GM19240 (cell line): ENCODE results near the gene ZNF576.
"Not testable (repeated sequence)": the region's sequence is repeated elsewhere in the genome, so short reads cannot be mapped to it uniquely, and the experiment has no call there.

Source experiments
- DNase-seq: peaks from one replicate; pipeline ENCODE4 v3.0.0; 2011; ENCODE audit warnings: low spot score; ENCODE audit not compliant: insufficient read length

The ZNF576 gene

GRCh38 chr19:43599635-43600295, 3.4 kb downstream of the ZNF576 start:
- no peak for DNase-seq

GRCh38 chr19:43600326-43600725, 3.9 kb downstream of the ZNF576 start:
- DNase-seq: not testable (repeated sequence)

- no peak for DNase-seq
These were observed 9.6 kb downstream of the ZNF576 start for GRCh38 chr19:43605875-43606568.

- no peak for DNase-seq
These were observed 10.3 kb downstream of the ZNF576 start for GRCh38 chr19:43606569-43607229.

- DNase-seq: no peak
These were observed 11.1 kb downstream of the ZNF576 start for GRCh38 chr19:43607238-43608205.

GRCh38 chr19:43609872-43610271, 13.5 kb downstream of the ZNF576 start:
- DNase-seq: no peak

- DNase-seq: no peak
These were observed 14.1 kb downstream of the ZNF576 start for GRCh38 chr19:43610493-43610892.

- no peak for DNase-seq
These were observed 15.4 kb downstream of the ZNF576 start, which contains the start of gene SRRM5 for GRCh38 chr19:43611788-43612187. Gene SRRM5 (plus strand): TSS chr19:43612088. CDS start chr19:43612122, 34 bp downstream.

- DNase-seq: no peak
These were observed 16.0 kb downstream of the ZNF576 start for GRCh38 chr19:43612374-43612773.

- DNase-seq: no peak
These were observed 19.9 kb downstream of the ZNF576 start for GRCh38 chr19:43616306-43616705.

GRCh38 chr19:43616954-43617353, 20.6 kb downstream of the ZNF576 start:
- no peak for DNase-seq

GRCh38 chr19:43618921-43619261, 22.5 kb downstream of the ZNF576 start:
- DNase-seq: peak; percentile 59

GRCh38 chr19:43619262-43620060, 23.1 kb downstream of the ZNF576 start, which contains the start of gene ZNF428:
Gene ZNF428 (minus strand): TSS chr19:43619629. CDS start chr19:43614304, 5,325 bp downstream.
- peak; percentile 91 for DNase-seq

GRCh38 chr19:43620061-43621001, 23.9 kb downstream of the ZNF576 start:
- no peak for DNase-seq

- DNase-seq: no peak
These were observed 25.7 kb downstream of the ZNF576 start for GRCh38 chr19:43622070-43622469.

GRCh38 chr19:43622956-43623355, 26.6 kb downstream of the ZNF576 start:
- no peak for DNase-seq

GRCh38 chr19:43623889-43624670, 27.7 kb downstream of the ZNF576 start:
- DNase-seq: no peak

- DNase-seq: no peak
These were observed 28.5 kb downstream of the ZNF576 start for GRCh38 chr19:43624933-43625332.
